HG02623 (cell line): Measurements from ENCODE around the gene GPHB5.
"Not testable (repeated sequence)": the region's sequence is repeated elsewhere in the genome, so short reads cannot be mapped to it uniquely, and the experiment has no call there.

Experiments
- ATAC-seq: cut with Tn5 transposase; IDR thresholded peaks from one replicate; pipeline ENCODE4 v1.9.1; 2021; ENCODE audit warnings: moderate library complexity; ENCODE audit not compliant: unreplicated experiment

Gene GPHB5

DNA sequence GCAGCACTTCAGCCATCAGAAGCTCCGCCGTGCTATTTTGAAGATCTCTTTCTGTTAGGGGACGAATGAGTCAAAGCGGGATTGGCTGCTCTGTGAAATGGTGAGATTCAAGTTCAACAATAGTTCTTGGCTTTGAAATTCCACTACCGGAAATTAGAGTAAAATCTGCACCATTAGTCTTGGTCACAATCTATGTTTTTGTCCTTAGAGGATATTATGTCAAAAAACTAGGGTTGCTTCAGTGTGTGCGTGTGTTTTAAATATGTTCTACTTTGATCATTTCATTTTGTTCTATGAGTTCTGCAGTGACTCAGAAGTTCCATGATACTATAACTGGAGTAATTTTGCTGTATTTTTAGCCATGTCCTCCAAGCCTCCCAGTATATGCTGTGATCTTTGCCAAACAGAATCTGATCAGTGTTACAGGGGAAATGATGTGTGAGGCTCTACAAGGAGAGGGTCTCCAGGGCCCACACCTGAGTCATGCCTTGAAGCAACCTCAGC lies 22.6 kb downstream of the GPHB5 start:
- no peak for ATAC-seq

DNA sequence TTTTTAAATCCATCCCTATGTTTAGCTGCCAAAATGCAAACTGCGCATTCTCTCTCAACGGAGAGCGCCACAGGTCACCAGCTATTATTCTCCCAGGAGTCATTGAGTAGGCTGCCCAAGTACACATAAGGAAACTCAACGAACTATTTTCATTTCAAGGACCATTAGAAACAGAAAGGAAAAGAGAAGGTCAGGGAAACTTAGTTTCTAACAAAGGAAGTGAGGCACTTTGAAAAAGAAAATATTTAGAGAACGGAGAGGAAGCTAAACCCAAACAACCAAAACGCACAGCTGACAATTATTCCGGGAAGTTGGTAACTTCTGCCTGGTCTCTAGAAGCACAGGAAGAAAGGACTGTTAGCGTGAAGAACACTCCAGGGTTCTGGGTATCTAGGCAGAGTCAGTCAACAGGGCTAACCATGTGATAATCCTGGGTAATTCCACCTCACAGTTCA lies 23.5 kb downstream of the GPHB5 start:
- ATAC-seq = no peak

DNA sequence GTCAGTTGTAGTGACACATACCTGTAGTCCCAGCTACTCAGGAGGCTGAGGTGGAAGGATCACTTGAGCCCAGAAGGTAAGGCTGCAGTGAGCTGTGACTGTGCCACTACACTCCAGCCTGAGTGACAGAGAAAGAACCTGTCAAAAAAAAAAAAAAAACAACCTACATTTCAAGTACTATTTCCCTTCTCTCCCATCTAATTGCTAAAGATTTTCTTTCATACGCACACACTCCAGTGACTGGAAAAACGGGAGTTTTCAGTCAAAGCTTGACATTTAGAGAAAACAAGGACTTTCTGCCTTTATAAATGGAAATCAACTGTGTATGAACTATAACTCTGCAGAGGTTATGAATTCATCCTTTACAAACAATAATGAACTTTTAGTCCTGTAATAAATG lies 25.9 kb downstream of the GPHB5 start:
- ATAC-seq = no peak

DNA sequence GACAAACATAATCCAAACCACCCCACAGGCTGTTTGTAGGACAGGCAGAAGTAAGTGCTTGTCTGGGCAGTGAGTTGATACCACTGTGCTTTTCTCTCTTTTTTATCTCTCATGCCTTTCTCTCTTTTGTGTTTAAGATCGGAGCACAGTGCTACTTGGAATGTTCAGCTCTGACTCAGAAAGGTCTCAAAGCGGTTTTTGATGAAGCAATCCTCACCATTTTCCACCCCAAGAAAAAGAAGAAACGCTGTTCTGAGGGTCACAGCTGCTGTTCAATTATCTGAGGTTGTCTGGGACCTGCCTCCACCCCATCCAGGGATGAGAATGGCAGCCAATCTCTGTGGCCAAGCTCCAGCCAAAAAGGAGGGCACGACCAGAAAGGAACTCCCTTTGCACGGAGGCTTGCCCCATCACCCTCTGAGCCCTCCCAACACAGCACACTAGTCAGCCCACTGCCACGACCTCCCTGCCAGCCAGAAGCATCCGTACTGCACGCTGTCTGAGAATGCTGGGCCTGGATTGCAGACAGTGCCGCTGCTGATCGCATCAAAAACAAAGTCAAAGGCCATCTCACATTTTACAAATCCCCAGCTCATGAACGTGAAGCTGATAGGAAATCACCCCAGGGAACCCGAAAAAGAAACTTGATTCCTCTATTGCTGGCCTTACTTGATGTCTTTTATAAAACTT lies 27.8 kb downstream of the GPHB5 start:
- no peak for ATAC-seq

DNA sequence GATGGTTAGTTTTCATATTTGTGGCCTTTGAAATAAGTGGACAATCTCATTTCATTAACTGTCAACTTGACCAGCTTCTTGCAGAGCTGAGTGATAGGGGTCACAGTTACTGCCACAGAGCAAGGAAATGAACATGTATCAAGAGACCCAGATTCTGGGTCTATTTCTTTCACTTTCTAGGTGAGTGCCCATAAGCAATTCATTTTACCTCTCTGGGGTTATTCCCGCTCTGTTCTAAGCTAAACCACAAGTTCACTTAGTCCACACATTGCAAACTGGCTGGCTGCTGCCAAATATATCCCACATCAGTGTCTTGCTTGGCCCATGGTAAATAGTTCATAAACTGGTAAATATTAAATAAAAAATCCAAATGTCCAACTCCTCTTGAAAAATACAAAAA lies 29.9 kb downstream of the GPHB5 start:
- no peak for ATAC-seq

DNA sequence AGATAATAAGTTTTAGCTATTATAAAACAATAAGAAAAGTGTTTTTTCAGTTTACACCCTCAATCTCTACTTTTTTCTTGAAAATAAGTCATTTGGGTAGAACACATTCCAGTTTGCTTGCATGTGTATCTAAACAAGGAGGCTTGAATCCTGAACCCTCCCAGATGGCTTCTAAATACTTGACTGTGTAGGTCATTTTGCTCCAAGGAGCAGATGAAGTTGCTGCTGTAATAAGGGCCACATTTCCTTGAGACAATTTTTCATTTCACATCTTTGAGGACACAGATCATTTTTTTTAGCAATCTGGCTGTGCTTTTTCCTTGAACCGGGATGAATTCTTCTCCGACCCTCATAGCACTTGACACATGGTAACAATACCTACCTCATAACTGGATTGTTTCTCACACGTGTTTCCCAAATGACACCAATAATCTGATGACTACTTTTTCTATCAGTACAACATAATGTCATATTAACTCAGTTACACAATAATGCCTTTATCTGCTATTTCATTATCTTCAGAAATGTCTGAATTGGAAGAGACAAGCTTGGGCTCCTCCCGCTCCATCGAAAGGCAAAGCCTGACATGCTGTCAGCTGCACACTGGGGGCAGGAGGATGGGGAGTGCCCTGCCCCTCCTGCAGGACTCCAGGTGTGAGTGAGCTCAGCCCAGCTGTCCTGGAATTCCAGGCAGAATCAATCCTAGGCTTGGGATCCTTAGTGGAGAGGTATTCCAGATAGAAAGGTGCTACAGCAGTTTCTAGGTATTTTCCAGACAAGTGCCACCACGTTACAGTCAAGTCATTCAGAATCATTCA lies 30.9 kb downstream of the GPHB5 start:
- no peak for ATAC-seq

DNA sequence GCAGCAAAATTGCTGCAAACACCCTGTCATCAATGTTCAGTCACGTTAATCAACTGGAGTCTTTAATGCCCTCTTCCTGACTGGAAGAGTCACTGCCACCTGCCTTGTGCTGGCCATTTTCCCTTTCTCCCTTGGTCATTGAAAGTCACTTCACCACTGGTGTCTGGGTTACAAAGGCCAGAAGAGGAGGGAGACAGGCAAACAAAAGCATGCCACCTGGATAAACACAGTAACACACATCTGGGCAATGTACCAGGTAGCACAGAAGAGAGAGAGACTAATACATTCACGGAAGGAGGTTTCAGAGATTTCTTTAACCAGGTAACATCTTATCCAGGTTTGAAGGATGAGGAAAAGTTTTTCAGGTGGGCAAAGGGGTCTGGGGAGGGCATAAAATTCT lies 32.7 kb downstream of the GPHB5 start:
- ATAC-seq = no peak

DNA sequence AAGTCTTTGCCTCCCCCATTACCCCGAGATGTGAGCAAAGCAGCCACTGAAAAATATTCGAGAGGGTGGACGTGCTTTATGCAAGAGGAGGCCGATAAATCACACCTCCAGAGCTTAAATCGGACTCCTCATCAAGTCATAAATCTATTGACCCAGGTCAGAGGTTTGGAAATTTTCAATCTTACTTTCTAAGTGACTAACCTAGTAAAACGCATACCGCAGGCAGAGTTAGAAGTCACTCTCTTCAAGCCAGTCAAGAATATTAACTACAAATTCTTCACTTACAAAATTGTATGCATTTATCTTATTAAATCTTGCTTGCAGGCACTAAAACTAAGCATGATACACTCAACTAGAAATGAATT lies 34.9 kb downstream of the GPHB5 start:
- no peak for ATAC-seq

DNA sequence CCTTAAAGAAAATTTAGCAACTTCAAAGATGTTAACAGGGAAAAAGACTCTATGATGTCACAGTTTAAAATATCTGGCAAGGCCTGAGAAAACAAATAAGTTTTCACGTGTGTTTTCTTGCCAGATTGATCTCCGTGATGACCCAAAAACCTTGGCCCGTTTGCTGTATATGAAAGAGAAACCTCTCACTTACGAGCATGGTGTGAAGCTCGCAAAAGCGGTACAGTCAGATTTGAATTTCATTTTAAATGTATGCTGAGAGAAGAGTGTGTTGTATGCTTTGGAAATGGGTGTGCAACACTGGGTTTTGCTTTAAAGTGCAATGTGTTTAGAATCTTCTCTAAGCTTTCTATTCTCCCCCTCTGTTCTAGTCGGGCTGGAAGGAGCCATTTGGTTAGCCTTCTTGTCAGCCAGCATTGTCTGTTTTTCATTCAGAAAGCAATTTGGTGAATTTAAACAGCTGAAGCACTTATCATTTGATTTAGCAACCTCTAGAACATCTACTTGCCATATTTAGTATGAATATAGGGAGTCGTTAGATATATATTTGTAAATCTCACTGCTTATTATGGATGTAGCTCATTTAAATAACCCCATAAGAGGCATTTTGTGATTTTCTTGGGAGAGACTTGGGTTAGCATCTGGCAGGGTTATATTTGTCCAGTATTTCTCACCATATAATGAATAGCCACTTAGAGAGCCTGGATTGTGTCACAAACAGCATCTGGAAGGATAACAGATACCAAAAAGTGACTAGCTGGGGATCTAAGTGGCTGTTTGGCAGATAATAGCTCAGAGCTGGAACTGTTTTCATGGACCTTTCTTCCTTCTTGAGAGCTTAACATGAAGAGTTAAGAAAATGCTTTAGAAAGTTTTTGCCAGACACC lies 35.5 kb downstream of the GPHB5 start:
- no peak for ATAC-seq

DNA sequence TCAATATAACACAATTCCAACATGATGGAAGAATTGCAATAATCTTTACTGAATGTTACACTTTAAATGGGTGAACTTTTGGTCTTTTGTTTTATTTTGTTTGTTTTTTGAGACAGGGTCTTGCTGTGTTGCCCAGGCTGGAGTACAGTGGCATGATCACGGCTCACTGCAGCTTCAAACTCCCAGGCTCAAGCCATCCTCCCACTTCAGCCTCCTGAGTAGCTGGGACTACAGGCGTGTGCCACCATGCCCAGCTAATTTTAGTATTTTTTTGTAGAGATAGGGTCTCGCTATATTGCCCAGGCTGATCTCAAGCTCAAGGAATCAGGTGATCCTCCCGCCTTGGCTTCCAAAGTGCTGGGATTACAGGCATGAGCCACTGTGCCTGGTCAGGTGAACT lies 38.8 kb downstream of the GPHB5 start:
- not testable (repeated sequence) for ATAC-seq

DNA sequence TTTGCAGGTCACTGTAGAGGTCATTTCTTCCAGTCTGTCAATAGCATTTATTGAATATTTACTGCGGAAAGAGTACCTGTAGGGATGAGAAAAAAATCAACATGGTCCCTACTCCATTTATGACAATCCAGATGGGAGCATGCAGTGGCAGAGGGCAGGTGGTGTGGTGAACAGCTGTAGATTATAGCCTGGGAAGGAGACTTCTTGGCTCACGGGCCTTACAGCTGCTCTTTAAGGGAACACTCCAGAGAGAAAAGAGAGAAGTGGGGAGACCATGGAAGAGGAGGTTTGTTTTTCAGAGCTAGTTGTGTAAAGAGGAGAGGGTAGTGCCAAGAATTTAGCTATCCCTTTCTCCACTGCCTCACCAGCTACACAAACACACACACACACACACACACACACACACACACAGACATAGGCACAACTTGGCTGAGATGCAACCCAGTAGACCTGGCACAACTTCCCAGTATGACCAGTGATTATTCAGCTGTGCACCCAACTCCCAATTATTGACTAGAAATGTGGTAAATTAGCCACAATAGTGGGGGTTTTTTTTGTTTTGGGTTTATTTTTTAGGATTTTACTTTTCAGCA lies 41.0 kb downstream of the GPHB5 start:
- ATAC-seq = no peak

DNA sequence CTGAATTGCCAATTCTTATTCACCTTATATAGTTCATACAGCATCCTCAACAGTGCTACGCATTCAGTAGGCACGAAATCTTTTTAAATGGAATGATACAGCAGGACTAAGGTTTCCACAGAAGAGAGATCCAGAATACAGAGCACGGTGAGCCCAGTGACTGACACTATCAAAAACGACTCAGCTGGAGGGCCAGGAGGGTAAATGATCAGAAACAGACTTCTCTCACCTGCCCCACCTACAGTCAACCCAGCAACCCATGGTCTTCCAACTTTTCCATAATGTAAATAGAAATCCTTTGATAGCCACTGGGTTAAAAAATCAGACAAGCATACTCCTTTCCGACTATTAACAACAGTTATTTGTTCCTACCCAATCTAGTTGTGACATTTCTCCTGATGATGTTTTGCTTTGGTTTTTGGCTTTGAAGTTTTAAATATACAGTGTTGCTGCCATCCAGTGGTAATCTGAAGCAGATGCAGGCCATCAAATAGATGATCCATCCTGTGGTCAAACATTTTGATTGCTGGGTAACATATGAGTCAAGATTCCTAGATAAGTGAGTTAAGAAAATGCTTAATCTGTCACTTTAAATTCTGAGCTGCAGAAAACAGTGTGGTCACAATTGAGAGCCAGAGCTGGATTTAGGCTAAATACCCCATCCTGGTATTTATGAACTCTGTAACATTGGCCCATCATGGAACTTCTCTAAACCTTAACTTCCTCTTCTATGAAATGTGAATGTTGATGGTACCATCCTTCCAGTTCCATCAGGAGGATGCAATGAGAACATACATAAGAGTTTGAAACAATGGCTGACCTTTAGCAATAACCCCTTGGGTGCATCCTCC lies 42.0 kb downstream of the GPHB5 start:
- no peak for ATAC-seq

DNA sequence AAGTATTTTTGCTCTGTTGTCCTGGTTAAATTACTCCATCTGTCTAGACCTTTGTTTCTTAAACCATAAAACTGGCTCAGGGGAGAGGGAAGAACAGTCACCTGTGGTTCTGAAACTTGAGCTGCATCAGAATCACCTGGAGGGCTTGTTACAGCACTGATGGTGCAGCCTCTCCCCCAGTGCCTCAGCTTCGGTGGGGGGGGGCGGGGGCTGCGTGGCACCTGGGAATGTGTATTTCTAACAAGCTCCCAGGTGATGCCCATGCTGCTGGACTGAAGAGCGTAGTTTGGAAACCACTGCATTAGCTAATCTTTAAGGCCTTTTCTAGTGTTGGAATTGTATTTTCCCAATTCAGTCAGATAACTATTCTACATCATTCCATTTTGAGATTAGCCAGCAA lies 42.7 kb downstream of the GPHB5 start:
- ATAC-seq = no peak

DNA sequence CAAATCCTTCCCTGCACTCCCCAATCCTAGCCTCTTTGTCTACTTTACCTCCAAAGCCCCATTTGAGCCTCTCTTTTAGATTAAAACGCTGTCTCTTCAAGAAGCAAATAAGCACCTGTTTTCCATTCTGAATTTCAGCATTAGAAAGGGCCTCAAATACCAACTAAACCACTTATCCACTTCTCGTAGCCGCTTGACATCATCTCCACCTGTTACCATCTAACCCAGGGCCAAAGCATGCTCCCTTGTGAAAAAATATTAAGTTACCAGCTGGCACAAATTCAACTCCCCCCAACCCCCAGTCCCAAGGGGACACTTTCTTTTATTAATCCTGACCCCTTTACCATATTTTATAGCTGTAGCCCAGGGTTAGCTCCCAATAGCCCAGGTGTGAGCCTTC lies 43.1 kb downstream of the GPHB5 start:
- no peak for ATAC-seq

DNA sequence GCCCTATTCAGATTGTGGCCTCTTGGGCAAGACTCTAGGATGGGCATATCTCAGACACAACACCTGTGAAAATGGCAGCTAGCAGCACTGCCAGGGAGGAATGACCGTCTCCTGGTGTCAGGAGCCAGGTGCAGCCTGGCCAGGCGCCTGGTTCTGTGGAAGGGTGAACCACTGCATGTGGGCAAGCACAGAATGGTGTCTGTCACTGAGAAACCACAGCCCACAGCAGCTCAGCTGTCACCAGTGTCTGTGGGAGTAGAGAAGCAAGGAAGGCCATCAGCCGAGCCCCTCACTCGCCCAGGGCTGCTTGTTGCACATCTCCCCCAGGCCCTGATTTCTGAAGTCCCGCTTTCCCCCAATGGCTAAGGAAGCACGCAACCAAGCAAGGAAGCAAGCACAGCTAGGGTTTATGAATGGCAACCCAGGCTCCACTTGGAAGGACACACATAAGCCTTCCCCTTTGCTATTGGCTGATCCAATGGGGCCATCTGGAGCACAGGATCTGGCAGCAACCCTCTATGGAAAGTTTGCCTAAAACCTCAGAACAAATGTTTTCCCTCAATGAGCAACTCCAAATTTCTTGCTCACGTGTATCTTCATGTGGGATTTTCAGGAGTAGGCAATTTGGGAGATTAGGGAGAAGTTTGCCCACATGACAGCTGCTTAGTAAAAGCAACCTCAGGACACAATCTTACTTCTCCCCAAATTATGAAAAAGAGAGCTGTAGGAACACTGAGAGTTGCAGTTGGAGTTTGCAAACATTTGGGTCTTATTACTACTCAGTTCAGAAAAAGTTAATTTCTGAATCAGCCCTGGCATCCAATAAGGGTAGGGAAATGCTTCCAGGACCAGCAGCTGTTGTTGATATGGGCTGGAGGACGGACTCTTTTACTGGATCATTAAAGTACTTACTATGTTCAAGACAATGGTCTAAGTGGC lies 44.7 kb downstream of the GPHB5 start:
- no peak for ATAC-seq

DNA sequence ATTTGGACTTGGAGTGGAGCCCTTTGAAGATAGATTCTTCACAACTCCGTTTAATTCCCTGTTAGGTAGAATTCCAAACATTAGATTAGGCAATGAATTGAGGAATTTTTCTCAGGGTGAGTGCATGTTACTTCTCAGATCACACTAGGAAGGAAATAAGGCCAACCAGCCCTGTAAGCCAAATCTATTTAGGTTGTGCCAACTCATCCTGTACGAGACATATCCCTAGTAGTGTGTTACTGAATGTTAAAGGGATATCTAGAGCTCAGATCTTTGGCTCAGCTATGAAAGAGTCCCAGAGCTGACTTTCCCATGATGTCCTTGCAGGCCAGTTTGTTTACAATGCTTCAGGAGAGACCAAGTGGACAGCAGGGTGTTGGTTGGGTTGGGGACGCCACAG lies 45.6 kb downstream of the GPHB5 start:
- no peak for ATAC-seq

DNA sequence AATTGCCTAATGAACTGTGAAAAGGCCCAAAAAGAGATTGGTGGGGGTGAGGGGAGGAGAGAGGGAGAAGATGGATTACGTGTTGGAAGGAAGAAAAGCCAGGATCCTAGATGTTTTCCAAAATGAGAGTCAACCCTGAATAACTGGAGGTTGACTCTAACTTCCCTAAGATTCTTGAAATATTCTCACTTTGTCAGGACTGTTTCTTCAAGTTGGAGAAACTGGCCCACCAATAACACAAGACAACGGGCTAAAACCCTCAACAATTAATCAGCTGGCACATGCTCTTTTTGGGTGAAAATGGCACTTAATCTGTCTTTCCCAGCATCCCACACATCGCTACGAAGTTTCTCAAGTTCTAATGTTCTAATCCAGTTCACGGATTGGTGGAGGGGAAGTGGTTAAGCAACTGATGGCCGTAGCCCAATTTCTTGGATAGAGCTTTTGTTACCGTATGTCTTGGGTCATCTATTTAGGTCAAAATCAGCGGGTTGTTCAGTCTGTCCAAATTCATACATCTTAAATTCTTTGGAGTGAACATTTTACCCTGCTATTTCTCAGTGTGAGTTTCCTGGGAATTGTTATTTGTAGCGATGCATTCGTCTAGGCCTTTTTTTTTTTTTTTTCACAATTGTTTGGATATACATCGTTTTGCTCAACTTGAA lies 49.0 kb downstream of the GPHB5 start:
- no peak for ATAC-seq

DNA sequence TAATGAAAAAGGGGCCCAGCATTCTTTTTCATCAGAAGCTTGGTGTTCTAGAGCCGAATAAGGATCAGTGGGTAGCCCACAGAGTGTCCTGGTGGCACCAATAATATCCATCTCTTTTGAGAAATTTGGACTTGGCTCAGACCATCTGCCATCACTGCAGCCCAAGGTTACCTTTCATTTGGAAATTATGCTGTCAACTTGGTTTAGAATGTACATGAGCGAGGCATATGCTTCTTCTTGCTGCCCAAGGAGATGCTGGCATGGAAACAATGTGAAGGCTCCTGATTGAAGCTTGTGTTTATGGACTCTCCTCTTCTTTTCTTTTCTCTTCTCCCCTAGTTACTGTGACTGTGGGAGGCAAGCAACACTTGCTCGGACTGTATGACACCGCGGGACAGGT lies 50.0 kb downstream of the GPHB5 start:
- ATAC-seq = no peak
